GM08714 (cell line): Measurements from ENCODE around the gene JPH3.

Experiments used
- H3K4me3 ChIP-seq: fragments of 200-500 bp; sonication (Bioruptor generic); 2 replicates; pipeline ENCODE4 v1.5.1; 2014; ENCODE audit warnings: mild to moderate bottlenecking, low read length, inconsistent platforms
- ZNF274 ChIP-seq: IDR thresholded peaks from 2 replicates; pipeline ENCODE4 v1.6.1; 2012; ENCODE audit warnings: mild to moderate bottlenecking, low read depth, low read length

JPH3 gene

GRCh38 chr16:87658564-87659225 lies 56.4 kb downstream of the JPH3 start:
- H3K4me3 ChIP-seq = no peak overlapping the region
- TF ChIP-seq ZNF274 = no peak

GRCh38 chr16:87661561-87661960 lies 59.3 kb downstream of the JPH3 start:
- no peak for TF ChIP-seq ZNF274
- no peak overlapping the region for H3K4me3 ChIP-seq

- H3K4me3 ChIP-seq = no peak overlapping the region
- TF ChIP-seq ZNF274 = no peak
These were observed 60.2 kb downstream of the JPH3 start for GRCh38 chr16:87662254-87663204.

GRCh38 chr16:87664792-87665191 lies 62.5 kb downstream of the JPH3 start:
- no peak for TF ChIP-seq ZNF274
- H3K4me3 ChIP-seq = no peak overlapping the region

- no peak overlapping the region for H3K4me3 ChIP-seq
- no peak for TF ChIP-seq ZNF274
These were observed 62.9 kb downstream of the JPH3 start for GRCh38 chr16:87665193-87665592.

GRCh38 chr16:87666919-87667318 lies 64.6 kb downstream of the JPH3 start:
- no peak overlapping the region for H3K4me3 ChIP-seq
- no peak for TF ChIP-seq ZNF274

GRCh38 chr16:87667443-87667842 lies 65.1 kb downstream of the JPH3 start:
- no peak overlapping the region for H3K4me3 ChIP-seq
- TF ChIP-seq ZNF274 = no peak

- no peak for TF ChIP-seq ZNF274
- no peak overlapping the region for H3K4me3 ChIP-seq
These were observed 65.6 kb downstream of the JPH3 start for GRCh38 chr16:87667946-87668345.

- H3K4me3 ChIP-seq = no peak overlapping the region
- no peak for TF ChIP-seq ZNF274
These were observed 67.4 kb downstream of the JPH3 start for GRCh38 chr16:87669672-87670071.

- TF ChIP-seq ZNF274 = no peak
- no peak overlapping the region for H3K4me3 ChIP-seq
These were observed 68.9 kb downstream of the JPH3 start for GRCh38 chr16:87671221-87671620.

- TF ChIP-seq ZNF274 = no peak
These were observed 69.5 kb downstream of the JPH3 start for GRCh38 chr16:87671715-87672270.

GRCh38 chr16:87674419-87674818 lies 72.1 kb downstream of the JPH3 start:
- TF ChIP-seq ZNF274 = no peak
- H3K4me3 ChIP-seq = no peak overlapping the region

More at GRCh38 chr16:87671715-87672270, 69.5 kb downstream of the JPH3 start:
- H3K4me3 ChIP-seq = no peak overlapping the region

GRCh38 chr16:87675111-87675719 lies 72.9 kb downstream of the JPH3 start:
- TF ChIP-seq ZNF274 = no peak
- no peak overlapping the region for H3K4me3 ChIP-seq

- no peak overlapping the region for H3K4me3 ChIP-seq
- TF ChIP-seq ZNF274 = no peak
These were observed 75.5 kb downstream of the JPH3 start for GRCh38 chr16:87677830-87678229.
